Gastroesophageal sphincter (tissue), 4 donors: Measurements from ENCODE around the gene RALGPS1. TPM values are rescaled to one million over a fixed set of nuclear protein-coding genes. Genes with fewer than 3 reads are reported as not detected.
A peak's percentile ranks its signal among the peaks of the same experiment; 100 is the strongest.

ENCODE experiments used
- ATAC-seq: fragments of 150-250 bp; one replicate; pipeline ENCODE4 v1.9.1; 2016; ENCODE audit warnings: mild to moderate bottlenecking, moderate library complexity
- H3K27ac ChIP-seq, 4 donors: fragments of 200-600 bp; sonication (generic) in 3 of 4; 1 replicate in 3 of 4; 2 replicates in 1 of 4; pipeline ENCODE4 v1.5.1; 2016 to 2019
- H3K27me3 ChIP-seq: fragments of 200-600 bp; sonication (generic); one replicate; pipeline ENCODE4 v1.5.1; 2019
- H3K36me3 ChIP-seq, 2 donors: fragments of 200-600 bp; sonication (generic); one replicate each; pipeline ENCODE4 v1.5.1; 2019; ENCODE audit warnings: control low read depth in 1 of 2
- H3K4me1 ChIP-seq, 3 donors: fragments of 200-600 bp; sonication (generic); 1 replicate in 2 of 3; 2 replicates in 1 of 3; pipeline ENCODE4 v1.5.1; 2016 to 2019; ENCODE audit warnings: control low read depth in 2 of 3
- H3K4me3 ChIP-seq, 2 donors: fragments of 200-600 bp; sonication (generic); one replicate each; pipeline ENCODE4 v1.5.1; 2019; ENCODE audit warnings: mild to moderate bottlenecking in 1 of 2, moderate library complexity in 1 of 2
- H3K9me3 ChIP-seq, 3 donors: fragments of 200-600 bp; sonication (generic); one replicate each; pipeline ENCODE4 v1.5.1; 2017 to 2019; ENCODE audit warnings: control low read depth in 2 of 3
- CTCF ChIP-seq, 4 experiments: fragments of 200-600 bp in 2 of 4; fragments of 450-650 bp in 2 of 4; sonication (generic) in 1 of 4; IDR thresholded peaks; one replicate each; pipeline ENCODE4 v1.5.1; 2017 to 2019; ENCODE audit warnings: antibody characterized with exemption in 4 of 4, mild to moderate bottlenecking in 2 of 4, moderate library complexity in 2 of 4
- EP300 ChIP-seq: sonication (generic); formaldehyde crosslinking; IDR thresholded peaks from one replicate; pipeline ENCODE4 v1.6.1; 2017; ENCODE audit warnings: antibody characterized with exemption, mild to moderate bottlenecking
- POLR2A ChIP-seq, 2 donors: fragments of 450-650 bp; IDR thresholded peaks; one replicate each; pipeline ENCODE4 v1.6.1; 2017; ENCODE audit warnings: antibody characterized with exemption in 2 of 2, mild to moderate bottlenecking in 2 of 2, moderate library complexity in 1 of 2
- POLR2AphosphoS5 ChIP-seq: sonication (generic); formaldehyde crosslinking; IDR thresholded peaks from one replicate; pipeline ENCODE4 v1.6.1; 2017; ENCODE audit warnings: antibody characterized with exemption
- WGBS, 2 donors: methylation state at CpG; one replicate each; pipeline ENCODE4 v1.1.5; 2018; ENCODE audit warnings: low coverage in 1 of 2; 5-methylcytosine and 5-hydroxymethylcytosine counted together
- total RNA-seq, 4 donors: library from RNA; depleted of rRNA; stranded (reverse); fragments of >200 nt; gene quantifications; one replicate each; pipeline ENCODE4 v1.1.0, GENCODE V29; 2016

Gene RALGPS1
- total RNA-seq, 4 donors from 2014 or later = 5.9 to 17.4 (median 11.3) TPM

GRCh38 chr9:127202461-127203169 lies 288.0 kb downstream of the RALGPS1 start:
- no peak overlapping the region for H3K4me3 ChIP-seq
- no peaks in the 10 kb centered on the region for H3K9me3 ChIP-seq
- 35 to 56% methylated on average over 1 to 5 of the region's 11 CpGs for WGBS, 2 donors
- peak overlapping the region in 3 of 4 donors; percentile 54 to 67 (median 60) for H3K27ac ChIP-seq
- no peak for TF ChIP-seq EP300
- TF ChIP-seq POLR2AphosphoS5 = no peak
- TF ChIP-seq POLR2A (IDR thresholded peaks at IDR 0.05) = no peak
- TF ChIP-seq CTCF (IDR thresholded peaks at IDR 0.05) = no peak
- H3K4me1 ChIP-seq = peaks cover 0 to 57% (median 22%) of the 10 kb centered on the region in 3 donors
- no peaks in the 10 kb centered on the region for H3K36me3 ChIP-seq
- peak; percentile 26 for ATAC-seq
- no peaks in the 10 kb centered on the region for H3K27me3 ChIP-seq

GRCh38 chr9:127203681-127204327 lies 289.2 kb downstream of the RALGPS1 start:
- Histone ChIP-seq H3K4me3 (no peak overlapping the region), H3K9me3 (no peaks in the 10 kb centered on the region), H3K27ac (peak overlapping the region in 2 of 4 donors; percentile 54 to 60), H3K4me1 (peaks cover 0 to 45% (median 10%) of the 10 kb centered on the region in 3 donors), H3K27me3 (no peaks in the 10 kb centered on the region), H3K36me3 (no peaks in the 10 kb centered on the region)
- ATAC-seq = no peak
- TF ChIP-seq CTCF (IDR thresholded peaks at IDR 0.05) = no peak
- no peak for TF ChIP-seq POLR2A (IDR thresholded peaks at IDR 0.05)
- WGBS, 2 donors = 87 to 95% methylated on average over 2 to 4 of the region's 5 CpGs

DNA sequence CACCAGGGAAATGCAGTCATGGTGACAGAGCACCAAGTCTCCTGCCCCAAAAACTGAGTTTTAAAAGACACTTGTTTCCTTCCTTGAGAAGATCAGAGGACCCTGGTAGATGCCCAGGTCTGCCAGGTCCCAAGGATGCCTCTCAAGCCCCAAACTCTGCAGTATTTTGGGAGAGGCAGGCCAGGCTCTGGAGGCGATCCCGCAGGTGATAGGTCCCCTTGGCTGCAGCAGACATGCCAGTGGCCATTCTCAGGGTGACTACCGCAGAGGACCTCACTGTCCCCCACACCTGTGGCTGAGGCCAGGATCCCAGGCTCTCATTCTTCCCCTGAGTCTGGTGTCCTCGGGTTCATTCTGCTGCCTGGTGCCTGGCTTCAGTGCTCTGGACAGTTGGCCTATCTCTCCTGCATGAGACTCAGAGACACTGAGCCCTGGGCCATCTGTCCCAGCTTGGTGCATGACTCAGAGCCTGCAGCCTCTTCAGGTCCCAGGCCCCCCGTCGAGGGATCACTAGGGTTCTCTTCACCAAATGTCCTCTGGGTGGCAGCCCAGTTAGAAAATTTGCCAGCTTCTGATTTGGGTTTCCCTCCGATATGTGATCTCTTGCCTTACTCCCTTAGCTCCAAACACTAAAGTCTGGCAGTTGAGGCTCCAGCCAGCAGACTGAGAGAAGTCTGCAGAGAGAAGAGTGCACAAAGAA lies 290.3 kb downstream of the RALGPS1 start:
- Histone ChIP-seq H3K27ac (no peak overlapping the region), H3K4me1 (peaks cover 0 to 41% (median 5%) of the 10 kb centered on the region in 3 donors), H3K36me3 (no peaks in the 10 kb centered on the region), H3K27me3 (no peaks in the 10 kb centered on the region), H3K4me3 (no peak overlapping the region), H3K9me3 (no peaks in the 10 kb centered on the region)
- 21% methylated on average over 3 of the region's 7 CpGs; no CpG with 5 or more reads in 1 of the 2 donors for WGBS, 2 donors
- TF ChIP-seq POLR2A (IDR thresholded peaks at IDR 0.05) (no peak), EP300 (no peak), POLR2AphosphoS5 (no peak), CTCF (IDR thresholded peaks at IDR 0.05) (peak in 2 of 4 experiments; percentile 19 to 29)
- no peak for ATAC-seq

GRCh38 chr9:127205952-127206351 lies 291.4 kb downstream of the RALGPS1 start:
- 100% methylated on average over 2 of the region's 4 CpGs; no CpG with 5 or more reads in 1 of the 2 donors for WGBS, 2 donors
- ATAC-seq = no peak

More at GRCh38 chr9:127205952-127206351, 291.4 kb downstream of the RALGPS1 start:
- no peaks in the 10 kb centered on the region for H3K27me3 ChIP-seq
- no peaks in the 10 kb centered on the region for H3K36me3 ChIP-seq
- H3K9me3 ChIP-seq = no peaks in the 10 kb centered on the region
- TF ChIP-seq POLR2A (IDR thresholded peaks at IDR 0.05) (no peak), POLR2AphosphoS5 (no peak), EP300 (no peak), CTCF (IDR thresholded peaks at IDR 0.05) (no peak)
- H3K4me1 ChIP-seq = peaks cover 0 to 44% (median 5%) of the 10 kb centered on the region in 3 donors
- no peak overlapping the region for H3K27ac ChIP-seq
- H3K4me3 ChIP-seq = no peak overlapping the region
